Kidney epithelial cell (primary cell): ENCODE data around the gene ENHO. TPM values are rescaled to one million over a fixed set of nuclear protein-coding genes. Genes with fewer than 3 reads are reported as not detected.

Experiments used
- DNase-seq: peaks from one replicate; pipeline ENCODE4 v3.0.0-alpha.2; 2010; ENCODE audit warnings: low read depth
- H3K27me3 ChIP-seq: 2 replicates; pipeline ENCODE4 v1.6.0; 2011; ENCODE audit warnings: low read length; ENCODE audit not compliant: control insufficient read depth, insufficient read depth
- H3K36me3 ChIP-seq: 2 replicates; pipeline ENCODE4 v1.5.1; 2011; ENCODE audit warnings: low read length; ENCODE audit not compliant: control insufficient read depth, insufficient read depth
- H3K4me3 ChIP-seq: 2 replicates; pipeline ENCODE4 v1.5.1; 2011; ENCODE audit warnings: low read depth, mild to moderate bottlenecking, control low read depth, low read length
- total RNA-seq: library from RNA; depleted of rRNA; stranded (reverse); fragments of >200 nt; gene quantifications from 2 replicates; pipeline ENCODE4 v1.2.3, GENCODE V29; 2015
- TF ChIP-seq, protein P1 (sequence below): IDR thresholded peaks from 2 replicates; pipeline ENCODE4 v1.5.1; 2011; ENCODE audit warnings: mild to moderate bottlenecking, moderate library complexity, low read length, control low read depth, inconsistent platforms; ENCODE audit not compliant: insufficient read depth, poor library complexity, severe bottlenecking

ENHO gene
- total RNA-seq, 1 donor from 2014 or later = 1.5 TPM

GRCh38 chr9:34496149-34496712 is 26.6 kb downstream of the ENHO start:
- TF ChIP-seq, protein P1, sequence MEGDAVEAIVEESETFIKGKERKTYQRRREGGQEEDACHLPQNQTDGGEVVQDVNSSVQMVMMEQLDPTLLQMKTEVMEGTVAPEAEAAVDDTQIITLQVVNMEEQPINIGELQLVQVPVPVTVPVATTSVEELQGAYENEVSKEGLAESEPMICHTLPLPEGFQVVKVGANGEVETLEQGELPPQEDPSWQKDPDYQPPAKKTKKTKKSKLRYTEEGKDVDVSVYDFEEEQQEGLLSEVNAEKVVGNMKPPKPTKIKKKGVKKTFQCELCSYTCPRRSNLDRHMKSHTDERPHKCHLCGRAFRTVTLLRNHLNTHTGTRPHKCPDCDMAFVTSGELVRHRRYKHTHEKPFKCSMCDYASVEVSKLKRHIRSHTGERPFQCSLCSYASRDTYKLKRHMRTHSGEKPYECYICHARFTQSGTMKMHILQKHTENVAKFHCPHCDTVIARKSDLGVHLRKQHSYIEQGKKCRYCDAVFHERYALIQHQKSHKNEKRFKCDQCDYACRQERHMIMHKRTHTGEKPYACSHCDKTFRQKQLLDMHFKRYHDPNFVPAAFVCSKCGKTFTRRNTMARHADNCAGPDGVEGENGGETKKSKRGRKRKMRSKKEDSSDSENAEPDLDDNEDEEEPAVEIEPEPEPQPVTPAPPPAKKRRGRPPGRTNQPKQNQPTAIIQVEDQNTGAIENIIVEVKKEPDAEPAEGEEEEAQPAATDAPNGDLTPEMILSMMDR = no peak

DNA sequence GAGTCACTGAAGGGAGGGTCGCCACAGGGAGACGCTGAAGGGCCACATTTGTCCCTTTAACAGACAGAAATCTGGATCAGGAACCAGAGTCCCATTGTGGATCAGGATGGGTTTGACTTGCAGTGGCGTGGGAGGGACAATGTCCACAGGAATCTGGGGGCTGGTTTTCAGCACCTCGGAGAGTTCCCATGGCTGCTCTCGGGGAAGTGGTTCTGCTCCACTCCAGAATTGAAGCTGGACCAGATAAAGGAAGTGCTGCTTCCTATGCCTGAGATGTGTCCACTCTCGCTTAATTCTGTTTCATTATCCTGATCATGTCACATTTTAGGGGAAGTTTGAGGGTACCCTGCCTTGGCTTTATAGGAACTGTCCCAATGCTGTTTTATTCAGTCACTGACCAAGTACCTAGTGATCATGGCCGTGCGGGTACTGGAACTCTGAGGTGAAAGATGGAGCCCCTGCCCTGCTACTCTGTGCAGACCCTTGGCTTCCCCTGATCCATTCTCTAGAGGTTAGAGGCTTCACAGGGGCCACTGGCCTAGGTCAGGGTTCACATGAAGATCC is 28.7 kb downstream of the ENHO start:
- peak; percentile 10 for DNase-seq
- Histone ChIP-seq H3K27me3 (peaks cover 9% of the 10 kb centered on the region), H3K36me3 (no peaks in the 10 kb centered on the region), H3K4me3 (no peak overlapping the region)
- TF ChIP-seq, protein P1 = no peak

More at GRCh38 chr9:34496149-34496712, 26.6 kb downstream of the ENHO start:
- no peak overlapping the region for H3K4me3 ChIP-seq
- H3K27me3 ChIP-seq = peaks cover 4% of the 10 kb centered on the region
- no peaks in the 10 kb centered on the region for H3K36me3 ChIP-seq
- DNase-seq = no peak

GRCh38 chr9:34492051-34492450 is 30.7 kb downstream of the ENHO start:
- DNase-seq = no peak

GRCh38 chr9:34491596-34491995 is 31.2 kb downstream of the ENHO start:
- H3K36me3 ChIP-seq = no peaks in the 10 kb centered on the region
- H3K4me3 ChIP-seq = no peak overlapping the region
- TF ChIP-seq, protein P1 = no peak
- H3K27me3 ChIP-seq = peaks cover 5% of the 10 kb centered on the region
- DNase-seq = no peak

More at GRCh38 chr9:34492051-34492450, 30.7 kb downstream of the ENHO start:
- Histone ChIP-seq H3K36me3 (no peaks in the 10 kb centered on the region), H3K27me3 (peaks cover 5% of the 10 kb centered on the region), H3K4me3 (no peak overlapping the region)
- TF ChIP-seq, protein P1 = no peak

GRCh38 chr9:34490760-34491159 is 32.0 kb downstream of the ENHO start:
- TF ChIP-seq, protein P1 = no peak
- DNase-seq = no peak
- no peaks in the 10 kb centered on the region for H3K36me3 ChIP-seq
- no peak overlapping the region for H3K4me3 ChIP-seq
- H3K27me3 ChIP-seq = peaks cover 5% of the 10 kb centered on the region

DNA sequence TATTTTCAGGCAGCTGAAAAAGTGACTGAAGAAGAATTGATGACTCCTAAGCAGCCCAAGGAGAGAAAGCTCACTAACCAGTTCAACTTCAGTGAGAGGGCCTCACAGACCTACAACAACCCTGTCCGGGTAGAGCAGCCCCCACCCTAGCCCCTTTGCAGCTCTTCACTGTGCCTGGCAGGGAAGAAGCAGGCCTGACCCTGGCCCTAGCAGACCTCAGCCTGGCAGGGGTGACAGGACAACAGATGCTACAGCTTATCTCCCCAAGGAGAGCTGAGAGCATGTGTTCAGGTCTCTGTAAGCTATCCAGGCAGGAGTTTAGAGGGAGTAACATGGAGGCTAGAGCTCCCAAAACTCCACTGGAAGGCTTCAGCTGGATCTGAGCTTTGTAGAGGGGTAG is 32.4 kb downstream of the ENHO start:
- H3K27me3 ChIP-seq = peaks cover 5% of the 10 kb centered on the region
- no peaks in the 10 kb centered on the region for H3K36me3 ChIP-seq
- no peak overlapping the region for H3K4me3 ChIP-seq
- no peak for DNase-seq
- TF ChIP-seq, protein P1 = no peak
